Mesendoderm (in vitro differentiated cells): ENCODE measurements around the gene NCOA6.

Source experiments
- DNase-seq: peaks from one replicate; pipeline ENCODE4 v3.0.0; 2013
- H2AK5ac ChIP-seq: 2 replicates; pipeline ENCODE4 v1.6.1; 2013; ENCODE audit warnings: low read length, inconsistent platforms
- H2BK120ac ChIP-seq: 2 replicates; pipeline ENCODE4 v1.6.1; 2013; ENCODE audit warnings: low read depth, mild to moderate bottlenecking, low read length, moderate library complexity, mixed read lengths
- H2BK15ac ChIP-seq: replicated peaks from 2 replicates; pipeline ENCODE4 v1.6.1; 2013; ENCODE audit warnings: low read depth, mild to moderate bottlenecking, moderate library complexity
- H2BK5ac ChIP-seq: 2 replicates; pipeline ENCODE4 v1.6.1; 2013; ENCODE audit warnings: low read length, inconsistent platforms
- H3K18ac ChIP-seq: 2 replicates; pipeline ENCODE4 v1.6.1; 2013; ENCODE audit warnings: mild to moderate bottlenecking, low read length, mixed read lengths
- H3K23ac ChIP-seq: one replicate; pipeline ENCODE4 v1.6.1; 2013; ENCODE audit warnings: low read length
- H3K27ac ChIP-seq: 2 replicates; pipeline ENCODE4 v1.5.1; 2013; ENCODE audit warnings: low read depth, mild to moderate bottlenecking, inconsistent platforms, low read length, moderate library complexity
- H3K27me3 ChIP-seq: 2 replicates; pipeline ENCODE4 v1.6.1; 2013; ENCODE audit warnings: low read length, control low read depth, mild to moderate bottlenecking, inconsistent platforms; ENCODE audit not compliant: insufficient read depth, poor library complexity
- H3K36me3 ChIP-seq: 2 replicates; pipeline ENCODE4 v1.6.1; 2013; ENCODE audit warnings: low read length, inconsistent platforms; ENCODE audit not compliant: control insufficient read depth, insufficient read depth
- H3K4ac ChIP-seq: one replicate; pipeline ENCODE4 v1.6.1; 2013; ENCODE audit warnings: low read depth, mild to moderate bottlenecking, low read length, moderate library complexity
- H3K4me1 ChIP-seq: 2 replicates; pipeline ENCODE4 v1.6.1; 2013; ENCODE audit warnings: low read depth, low read length, inconsistent platforms; ENCODE audit not compliant: control insufficient read depth
- H3K4me2 ChIP-seq: 2 replicates; pipeline ENCODE4 v1.6.1; 2013; ENCODE audit warnings: low read length
- H3K4me3 ChIP-seq: 2 replicates; pipeline ENCODE4 v1.5.1; 2013; ENCODE audit warnings: mild to moderate bottlenecking, low read length
- H3K56ac ChIP-seq: one replicate; pipeline ENCODE4 v1.6.1; 2013; ENCODE audit warnings: low read length
- H3K79me1 ChIP-seq: 2 replicates; pipeline ENCODE4 v1.6.1; 2013; ENCODE audit warnings: low read length, inconsistent platforms
- H3K79me2 ChIP-seq: 2 replicates; pipeline ENCODE4 v1.6.1; 2013; ENCODE audit warnings: mild to moderate bottlenecking, low read length; ENCODE audit not compliant: control insufficient read depth, insufficient read depth
- H3K9ac ChIP-seq: 2 replicates; pipeline ENCODE4 v1.6.1; 2013; ENCODE audit warnings: low read length, inconsistent platforms
- H4K5ac ChIP-seq: one replicate; pipeline ENCODE4 v1.6.1; 2013; ENCODE audit warnings: low read length
- H4K8ac ChIP-seq: one replicate; pipeline ENCODE4 v1.6.1; 2013; ENCODE audit warnings: low read depth, mild to moderate bottlenecking, control low read depth, low read length, moderate library complexity
- WGBS: extraction: QIAGEN DNeasy Blood & Tissue Kit; methylation state at CpG from one replicate; pipeline ENCODE4 v1.1.7; 2013; ENCODE audit warnings: low lambda C conversion rate, missing lambda C conversion rate; ENCODE audit not compliant: insufficient coverage; ENCODE audit errors: extremely low coverage; 5-methylcytosine and 5-hydroxymethylcytosine counted together

NCOA6 gene

GRCh38 chr20:34824452-34824805 is 1.0 kb downstream of the NCOA6 start:
- WGBS: no CpG with 5 or more reads among the region's 2 CpGs
- peak; percentile 88 for DNase-seq
- Histone ChIP-seq H2BK5ac (no peak overlapping the region), H2BK15ac (no peak overlapping the region), H4K8ac (no peak overlapping the region), H3K18ac (peak overlapping the region; percentile 95), H3K4ac (no peak overlapping the region), H3K4me2 (peak overlapping the region; percentile 76), H3K56ac (peak overlapping the region; percentile 90), H2BK120ac (no peak overlapping the region), H3K27me3 (no peaks in the 10 kb centered on the region), H3K79me1 (peaks cover 10% of the 10 kb centered on the region), H3K4me1 (no peaks in the 10 kb centered on the region), H4K5ac (no peak overlapping the region), H3K79me2 (no peaks in the 10 kb centered on the region), H3K4me3 (peak overlapping the region; percentile 67), H2AK5ac (no peak overlapping the region), H3K9ac (peak overlapping the region; percentile 82), H3K36me3 (no peaks in the 10 kb centered on the region), H3K27ac (no peak overlapping the region), H3K23ac (peak overlapping the region; percentile 3)

GRCh38 chr20:34824026-34824425 is 1.4 kb downstream of the NCOA6 start:
- no CpG with 5 or more reads among the region's 1 CpG for WGBS
- no peak overlapping the region for H4K5ac ChIP-seq

GRCh38 chr20:34820805-34821578 is 4.5 kb downstream of the NCOA6 start:
- Histone ChIP-seq H3K56ac (no peak overlapping the region), H2AK5ac (no peak overlapping the region), H2BK120ac (no peak overlapping the region), H2BK15ac (no peak overlapping the region), H3K79me2 (no peaks in the 10 kb centered on the region), H3K9ac (no peak overlapping the region), H3K23ac (no peak overlapping the region), H3K27me3 (no peaks in the 10 kb centered on the region), H4K5ac (no peak overlapping the region), H3K4ac (no peak overlapping the region), H3K79me1 (peaks cover 11% of the 10 kb centered on the region), H3K4me1 (no peaks in the 10 kb centered on the region), H3K4me3 (no peak overlapping the region), H3K36me3 (no peaks in the 10 kb centered on the region), H4K8ac (no peak overlapping the region), H3K27ac (no peak overlapping the region), H2BK5ac (no peak overlapping the region), H3K4me2 (no peak overlapping the region), H3K18ac (no peak overlapping the region)
- no peak for DNase-seq
- WGBS: 100% methylated on average over 1 of the region's 8 CpGs

More at GRCh38 chr20:34824026-34824425, 1.4 kb downstream of the NCOA6 start:
- no peak overlapping the region for H2AK5ac ChIP-seq
- no peaks in the 10 kb centered on the region for H3K36me3 ChIP-seq
- H3K9ac ChIP-seq: no peak overlapping the region
- no peak overlapping the region for H3K56ac ChIP-seq
- H2BK5ac ChIP-seq: no peak overlapping the region
- H2BK15ac ChIP-seq: no peak overlapping the region
- H4K8ac ChIP-seq: no peak overlapping the region
- no peak overlapping the region for H3K4me2 ChIP-seq
- H3K27me3 ChIP-seq: no peaks in the 10 kb centered on the region
- H3K23ac ChIP-seq: no peak overlapping the region
- no peak for DNase-seq
- no peak overlapping the region for H3K18ac ChIP-seq
- peaks cover 11% of the 10 kb centered on the region for H3K79me1 ChIP-seq
- no peak overlapping the region for H3K4me3 ChIP-seq
- no peaks in the 10 kb centered on the region for H3K79me2 ChIP-seq
- no peak overlapping the region for H3K27ac ChIP-seq
- no peak overlapping the region for H3K4ac ChIP-seq
- no peak overlapping the region for H2BK120ac ChIP-seq
- no peaks in the 10 kb centered on the region for H3K4me1 ChIP-seq

- H3K36me3 ChIP-seq: no peaks in the 10 kb centered on the region
- no peak overlapping the region for H2BK120ac ChIP-seq
- H3K23ac ChIP-seq: no peak overlapping the region
- no peak overlapping the region for H2BK15ac ChIP-seq
- no peak overlapping the region for H3K18ac ChIP-seq
- no peak for DNase-seq
- H3K4ac ChIP-seq: no peak overlapping the region
- H3K4me2 ChIP-seq: no peak overlapping the region
- peaks cover 11% of the 10 kb centered on the region for H3K79me1 ChIP-seq
- H2BK5ac ChIP-seq: no peak overlapping the region
- H4K8ac ChIP-seq: no peak overlapping the region
- H2AK5ac ChIP-seq: no peak overlapping the region
- H3K9ac ChIP-seq: no peak overlapping the region
- H3K4me3 ChIP-seq: no peak overlapping the region
- WGBS: no CpG with 5 or more reads among the region's 2 CpGs
- no peak overlapping the region for H3K56ac ChIP-seq
- H3K27ac ChIP-seq: no peak overlapping the region
- no peaks in the 10 kb centered on the region for H3K79me2 ChIP-seq
- no peaks in the 10 kb centered on the region for H3K27me3 ChIP-seq
- H4K5ac ChIP-seq: no peak overlapping the region
- H3K4me1 ChIP-seq: no peaks in the 10 kb centered on the region
Observed at GRCh38 chr20:34817801-34818200, 7.7 kb downstream of the NCOA6 start.

GRCh38 chr20:34817072-34817471 is 8.4 kb downstream of the NCOA6 start:
- Histone ChIP-seq H2BK15ac (no peak overlapping the region), H2BK5ac (no peak overlapping the region), H3K27me3 (no peaks in the 10 kb centered on the region), H3K4ac (no peak overlapping the region), H3K4me1 (no peaks in the 10 kb centered on the region), H4K5ac (no peak overlapping the region), H2AK5ac (no peak overlapping the region), H3K79me2 (no peaks in the 10 kb centered on the region), H4K8ac (no peak overlapping the region), H3K36me3 (no peaks in the 10 kb centered on the region), H3K56ac (no peak overlapping the region), H3K27ac (no peak overlapping the region), H2BK120ac (no peak overlapping the region), H3K9ac (no peak overlapping the region), H3K18ac (no peak overlapping the region), H3K4me2 (no peak overlapping the region), H3K4me3 (no peak overlapping the region), H3K79me1 (peaks cover 7% of the 10 kb centered on the region), H3K23ac (no peak overlapping the region)
- no peak for DNase-seq
- no CpG with 5 or more reads among the region's 2 CpGs for WGBS

- Histone ChIP-seq H3K4me3 (no peak overlapping the region), H2AK5ac (no peak overlapping the region), H3K4me1 (no peaks in the 10 kb centered on the region), H3K79me2 (no peaks in the 10 kb centered on the region), H3K56ac (no peak overlapping the region), H2BK15ac (no peak overlapping the region), H3K4ac (no peak overlapping the region), H3K9ac (no peak overlapping the region), H3K23ac (no peak overlapping the region), H3K4me2 (no peak overlapping the region), H2BK5ac (no peak overlapping the region), H3K79me1 (peaks cover 4% of the 10 kb centered on the region), H3K27me3 (no peaks in the 10 kb centered on the region), H4K8ac (no peak overlapping the region), H3K18ac (no peak overlapping the region), H2BK120ac (no peak overlapping the region), H4K5ac (no peak overlapping the region), H3K36me3 (no peaks in the 10 kb centered on the region), H3K27ac (no peak overlapping the region)
- no peak for DNase-seq
- no CpG with 5 or more reads among the region's 1 CpG for WGBS
Observed at GRCh38 chr20:34815636-34816035, 9.8 kb downstream of the NCOA6 start.
